Thoracic aorta (tissue), 2 donors: ENCODE data around the gene RASAL2. TPM values are rescaled to one million over a fixed set of nuclear protein-coding genes. Genes with fewer than 3 reads are reported as not detected.

ENCODE experiments used
- ATAC-seq: fragments of 150-250 bp; one replicate; pipeline ENCODE4 v1.8.0; 2017; ENCODE audit warnings: low read depth; ENCODE audit not compliant: insufficient number of reproducible peaks, low FRiP score
- DNase-seq: peaks from one replicate; pipeline ENCODE4 v3.0.0-alpha.2; 2020; ENCODE audit warnings: low spot score
- H3K27ac ChIP-seq, 2 donors: fragments of 200-600 bp; sonication (generic); 1 replicate in 1 of 2; 2 replicates in 1 of 2; pipeline ENCODE4 v1.5.1; 2016; ENCODE audit warnings: mild to moderate bottlenecking in 2 of 2, moderate library complexity in 2 of 2
- H3K27me3 ChIP-seq: fragments of 200-600 bp; sonication (generic); replicated peaks from 2 replicates; pipeline ENCODE4 v1.6.0; 2016; ENCODE audit warnings: mild to moderate bottlenecking; ENCODE audit not compliant: insufficient read depth
- H3K36me3 ChIP-seq: fragments of 200-600 bp; sonication (generic); one replicate; pipeline ENCODE4 v1.5.1; 2016
- H3K4me1 ChIP-seq, 2 donors: fragments of 200-600 bp; sonication (generic); 1 replicate in 1 of 2; 2 replicates in 1 of 2; pipeline versions ENCODE4 v1.5.1 to v1.6.0; 2016; ENCODE audit warnings: low read depth in 2 of 2, mild to moderate bottlenecking in 1 of 2; ENCODE audit not compliant: control insufficient read depth in 1 of 2
- H3K4me3 ChIP-seq: fragments of 200-600 bp; sonication (generic); 2 replicates; pipeline ENCODE4 v1.5.1; 2016; ENCODE audit warnings: mild to moderate bottlenecking
- H3K9me3 ChIP-seq: fragments of 200-600 bp; sonication (generic); 2 replicates; pipeline ENCODE4 v1.5.1; 2016
- CTCF ChIP-seq: fragments of 200-600 bp; sonication (generic); IDR thresholded peaks from one replicate; pipeline ENCODE4 v1.5.1; 2019; ENCODE audit warnings: antibody characterized with exemption
- total RNA-seq, 2 donors: library from RNA; depleted of rRNA; stranded (reverse); fragments of >200 nt; gene quantifications; one replicate each; pipeline versions ENCODE4 v1.1.0 to v1.2.3, GENCODE V29; 2016

Gene RASAL2
- total RNA-seq, 2 donors from 2014 or later, result 38.0 to 45.1 TPM

DNA sequence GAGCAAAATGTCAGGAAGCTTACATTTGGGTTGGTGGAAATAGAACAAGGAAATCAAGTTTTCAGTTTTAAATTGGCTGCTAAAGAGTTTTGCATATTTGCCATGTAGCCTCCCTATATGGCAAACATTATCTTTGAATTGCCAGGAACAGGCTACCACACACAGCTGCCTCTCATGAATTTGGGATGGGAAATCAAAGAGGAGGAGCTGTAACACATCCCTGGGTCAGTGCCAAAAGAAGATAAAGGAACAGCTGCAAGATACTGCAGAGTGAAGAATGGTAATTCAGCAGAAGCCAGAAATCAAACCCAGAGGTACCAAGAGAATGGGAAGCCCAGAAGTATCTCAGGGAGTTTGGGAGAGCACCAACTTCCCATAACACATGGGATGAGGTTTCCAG, 18.6 kb upstream of the RASAL2 start:
- Histone ChIP-seq H3K27ac (no peak overlapping the region), H3K27me3 (no peaks in the 10 kb centered on the region), H3K4me3 (no peak overlapping the region), H3K4me1 (no peaks in the 10 kb centered on the region), H3K9me3 (no peaks in the 10 kb centered on the region), H3K36me3 (no peaks in the 10 kb centered on the region)
- no peak for ATAC-seq
- no peak for TF ChIP-seq CTCF
- DNase-seq, result no peak

GRCh38 chr1:178076607-178077006, 17.3 kb upstream of the RASAL2 start:
- no peak for ATAC-seq
- no peaks in the 10 kb centered on the region for H3K9me3 ChIP-seq
- no peak for TF ChIP-seq CTCF
- no peaks in the 10 kb centered on the region for H3K27me3 ChIP-seq
- H3K36me3 ChIP-seq, result no peaks in the 10 kb centered on the region
- DNase-seq, result no peak
- H3K27ac ChIP-seq, result no peak overlapping the region
- H3K4me3 ChIP-seq, result no peak overlapping the region
- H3K4me1 ChIP-seq, result no peaks in the 10 kb centered on the region

- ATAC-seq (no peak), DNase-seq (no peak)
- Histone ChIP-seq H3K4me1 (no peaks in the 10 kb centered on the region), H3K4me3 (no peak overlapping the region), H3K27ac (no peak overlapping the region), H3K27me3 (no peaks in the 10 kb centered on the region), H3K9me3 (no peaks in the 10 kb centered on the region), H3K36me3 (no peaks in the 10 kb centered on the region)
- no peak for TF ChIP-seq CTCF
These were observed 16.0 kb upstream of the RASAL2 start for GRCh38 chr1:178077917-178078316.

GRCh38 chr1:178086294-178086693, 7.6 kb upstream of the RASAL2 start:
- no peaks in the 10 kb centered on the region for H3K27me3 ChIP-seq
- no peak for DNase-seq
- H3K27ac ChIP-seq, result peak overlapping the region; percentile 40 to 60
- peak; percentile 89 for ATAC-seq
- no peak overlapping the region for H3K4me3 ChIP-seq
- H3K4me1 ChIP-seq, result peaks cover 13 to 18% of the 10 kb centered on the region in 2 donors
- H3K9me3 ChIP-seq, result no peaks in the 10 kb centered on the region
- TF ChIP-seq CTCF, result no peak
- H3K36me3 ChIP-seq, result no peaks in the 10 kb centered on the region

DNA sequence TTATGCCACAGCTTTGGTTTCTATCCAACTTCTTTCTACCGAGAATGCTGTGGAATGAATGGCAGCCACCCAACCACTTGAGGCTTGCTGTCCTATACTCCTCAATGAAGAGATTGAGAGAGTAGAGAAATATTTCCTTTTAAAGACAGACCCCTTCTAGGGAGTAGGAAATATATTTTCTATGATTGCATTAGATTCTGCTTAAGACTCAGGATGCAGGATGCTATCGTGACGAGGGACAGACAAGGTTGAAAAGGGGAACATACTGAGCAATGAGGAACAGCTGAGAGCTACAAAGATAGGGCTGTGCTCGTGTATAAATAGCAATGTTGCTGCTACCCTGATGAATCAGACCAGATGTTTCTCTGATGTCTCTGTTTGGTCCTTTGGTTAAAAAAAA, 7.1 kb upstream of the RASAL2 start:
- H3K27me3 ChIP-seq, result no peaks in the 10 kb centered on the region
- ATAC-seq, result no peak
- TF ChIP-seq CTCF, result no peak

More for the DNA sequence above, 7.1 kb upstream of the RASAL2 start:
- no peak overlapping the region for H3K4me3 ChIP-seq
- no peaks in the 10 kb centered on the region for H3K36me3 ChIP-seq
- DNase-seq, result no peak
- peak overlapping the region; percentile 40 to 60 for H3K27ac ChIP-seq
- H3K9me3 ChIP-seq, result no peaks in the 10 kb centered on the region
- peaks cover 13 to 18% of the 10 kb centered on the region in 2 donors for H3K4me1 ChIP-seq
